GM21825 (cell line): Measurements from ENCODE around the gene CGB3.

Source experiments
- ATAC-seq: cut with Tn5 transposase; IDR thresholded peaks from one replicate; pipeline ENCODE4 v1.9.1; 2021; ENCODE audit warnings: mild to moderate bottlenecking, moderate library complexity; ENCODE audit not compliant: unreplicated experiment

Gene CGB3

DNA sequence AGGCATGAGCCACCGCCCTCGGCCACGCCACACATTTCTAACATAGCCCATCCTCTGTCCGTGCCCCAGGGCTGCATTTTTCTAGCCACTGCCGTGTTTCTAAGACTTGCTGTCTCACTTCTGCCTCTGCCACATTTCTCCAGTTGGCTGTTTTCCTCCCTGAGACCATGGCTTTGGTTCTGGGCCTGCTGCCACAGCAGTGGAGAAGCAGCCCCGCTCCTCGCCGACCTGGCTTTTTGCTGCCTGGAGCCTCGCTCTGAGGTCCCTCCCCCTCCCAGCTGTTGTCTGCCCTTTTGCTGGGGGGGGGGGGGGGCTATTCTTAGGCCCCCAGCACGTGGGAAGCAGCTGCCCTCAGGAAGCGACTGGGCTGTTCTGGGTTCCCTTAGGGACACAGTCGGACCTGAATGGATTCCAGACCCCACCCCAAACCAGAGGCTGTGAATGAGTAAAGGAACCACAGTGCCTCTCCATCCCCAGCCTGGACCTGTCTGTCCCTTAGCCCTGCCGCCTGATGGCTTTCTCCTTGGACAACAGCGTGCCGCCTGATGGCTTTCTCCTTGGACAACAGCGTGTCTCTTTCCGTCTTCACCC lies 34.3 kb downstream of the CGB3 start:
- ATAC-seq = no peak

- no peak for ATAC-seq
Measured at GRCh38 chr19:48988860-48989259, 35.3 kb downstream of the CGB3 start.

DNA sequence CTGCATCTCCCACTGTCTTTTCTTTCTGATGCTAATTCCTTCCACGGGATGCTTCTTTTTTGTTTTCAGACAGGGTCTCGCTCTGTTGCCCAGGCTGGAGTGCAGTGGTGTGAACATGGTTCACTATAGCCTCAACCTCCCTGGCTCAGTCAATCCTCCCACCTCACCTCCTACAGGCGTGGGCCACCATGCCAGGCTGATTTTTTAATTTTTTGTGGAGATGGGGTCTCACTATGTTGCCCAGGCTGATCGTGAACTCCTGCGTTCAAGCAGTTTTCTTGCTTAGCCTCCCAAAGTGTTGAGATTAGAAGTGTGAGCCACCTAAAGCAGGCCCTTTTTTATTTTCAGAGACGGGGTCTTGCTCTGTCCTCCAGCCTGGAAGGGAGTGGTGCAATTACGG lies 35.8 kb downstream of the CGB3 start:
- no peak for ATAC-seq

DNA sequence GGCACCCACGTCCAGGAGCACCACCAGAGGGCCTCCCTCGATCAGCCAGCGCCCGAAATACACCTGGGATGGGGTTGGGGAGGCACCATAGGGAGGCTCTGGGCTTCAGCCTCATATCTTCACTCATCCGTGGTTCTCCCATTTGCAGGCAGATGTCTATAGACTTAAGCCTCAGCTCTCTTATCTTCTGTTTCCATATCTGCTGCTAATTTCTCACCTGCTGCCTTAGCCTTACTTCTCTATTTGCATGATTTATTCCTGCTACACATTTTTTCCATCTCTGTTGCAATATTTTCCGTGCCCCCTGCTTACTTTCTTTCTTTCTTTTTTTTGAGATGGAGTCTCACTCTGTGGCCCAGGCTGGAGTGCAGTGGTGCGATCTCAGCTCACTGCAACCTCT lies 36.8 kb downstream of the CGB3 start:
- ATAC-seq = no peak

- no peak for ATAC-seq
Measured at GRCh38 chr19:48986211-48986610, 37.9 kb downstream of the CGB3 start.

GRCh38 chr19:48985711-48986110 lies 38.4 kb downstream of the CGB3 start:
- no peak for ATAC-seq

DNA sequence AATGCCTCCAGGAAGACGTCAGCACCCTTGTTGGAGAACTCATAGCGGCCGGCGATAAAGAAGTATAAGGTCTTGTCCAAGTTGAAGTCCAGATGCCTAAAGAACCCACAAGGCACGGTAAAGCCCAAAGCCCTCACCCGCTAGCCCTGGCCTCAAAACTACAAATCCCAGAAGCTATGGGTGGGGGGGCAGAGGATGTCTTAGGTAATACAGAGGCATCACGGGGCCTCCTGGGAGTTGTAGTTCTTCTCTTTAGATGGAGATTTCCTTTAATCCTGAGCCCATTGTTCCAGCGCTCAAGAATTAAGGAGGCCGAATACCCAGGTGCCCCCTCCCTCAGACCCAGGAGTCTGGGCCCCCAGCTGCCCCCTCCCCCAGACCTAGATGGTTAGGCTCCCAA lies 41.9 kb downstream of the CGB3 start:
- no peak for ATAC-seq

- no peak for ATAC-seq
Measured at GRCh38 chr19:48977061-48977460, 47.1 kb downstream of the CGB3 start.

- ATAC-seq = no peak
Measured at GRCh38 chr19:48975947-48976847, 47.9 kb downstream of the CGB3 start.
